Ascending aorta (tissue), 2 donors: Measurements from ENCODE around the gene RERGL. TPM values are rescaled to one million over a fixed set of nuclear protein-coding genes. Genes with fewer than 3 reads are reported as not detected.

Experiments
- DNase-seq, 2 donors: peaks; one replicate each; pipeline ENCODE4 v3.0.0-alpha.2; 2019; ENCODE audit warnings: low spot score in 2 of 2
- H3K27ac ChIP-seq, 2 donors: fragments of 200-600 bp; sonication (generic); one replicate each; pipeline ENCODE4 v1.5.1; 2016 to 2017; ENCODE audit warnings: mild to moderate bottlenecking in 1 of 2
- H3K27me3 ChIP-seq: fragments of 200-600 bp; sonication (generic); one replicate; pipeline ENCODE4 v1.5.1; 2017
- H3K36me3 ChIP-seq, 2 donors: fragments of 200-600 bp; sonication (generic); one replicate each; pipeline ENCODE4 v1.5.1; 2016
- H3K4me1 ChIP-seq, 2 donors: fragments of 200-600 bp; sonication (generic); one replicate each; pipeline ENCODE4 v1.5.1; 2016 to 2017; ENCODE audit warnings: mild to moderate bottlenecking in 1 of 2
- H3K4me3 ChIP-seq, 2 donors: fragments of 200-600 bp; sonication (generic); one replicate each; pipeline ENCODE4 v1.5.1; 2016 to 2017; ENCODE audit warnings: mild to moderate bottlenecking in 1 of 2
- H3K9me3 ChIP-seq, 2 donors: fragments of 200-600 bp; sonication (generic); one replicate each; pipeline ENCODE4 v1.5.1; 2016
- intact Hi-C: fragments of 100-400 bp; cut with DNase I; formaldehyde crosslinking; loops from one replicate; pipeline ENCODE4 v1.15.1; 2023
- total RNA-seq: library from RNA; depleted of rRNA; stranded (reverse); fragments of >200 nt; gene quantifications from one replicate; pipeline ENCODE4 v1.1.0, GENCODE V29; 2016
- TF ChIP-seq, protein P1 (sequence below), 3 experiments: fragments of 200-600 bp in 2 of 3; fragments of 450-650 bp in 1 of 3; sonication (generic) in 2 of 3; IDR thresholded peaks; one replicate each; pipeline ENCODE4 v1.5.1; 2016 to 2019; ENCODE audit warnings: antibody characterized with exemption in 3 of 3, mild to moderate bottlenecking in 1 of 3, moderate library complexity in 1 of 3

RERGL gene
- total RNA-seq, 1 donor from 2014 or later = 26.7 TPM

GRCh38 chr12:18079541-18080246, 10.3 kb downstream of the RERGL start:
- intact Hi-C loops = no loop called here
- TF ChIP-seq, protein P1, sequence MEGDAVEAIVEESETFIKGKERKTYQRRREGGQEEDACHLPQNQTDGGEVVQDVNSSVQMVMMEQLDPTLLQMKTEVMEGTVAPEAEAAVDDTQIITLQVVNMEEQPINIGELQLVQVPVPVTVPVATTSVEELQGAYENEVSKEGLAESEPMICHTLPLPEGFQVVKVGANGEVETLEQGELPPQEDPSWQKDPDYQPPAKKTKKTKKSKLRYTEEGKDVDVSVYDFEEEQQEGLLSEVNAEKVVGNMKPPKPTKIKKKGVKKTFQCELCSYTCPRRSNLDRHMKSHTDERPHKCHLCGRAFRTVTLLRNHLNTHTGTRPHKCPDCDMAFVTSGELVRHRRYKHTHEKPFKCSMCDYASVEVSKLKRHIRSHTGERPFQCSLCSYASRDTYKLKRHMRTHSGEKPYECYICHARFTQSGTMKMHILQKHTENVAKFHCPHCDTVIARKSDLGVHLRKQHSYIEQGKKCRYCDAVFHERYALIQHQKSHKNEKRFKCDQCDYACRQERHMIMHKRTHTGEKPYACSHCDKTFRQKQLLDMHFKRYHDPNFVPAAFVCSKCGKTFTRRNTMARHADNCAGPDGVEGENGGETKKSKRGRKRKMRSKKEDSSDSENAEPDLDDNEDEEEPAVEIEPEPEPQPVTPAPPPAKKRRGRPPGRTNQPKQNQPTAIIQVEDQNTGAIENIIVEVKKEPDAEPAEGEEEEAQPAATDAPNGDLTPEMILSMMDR (IDR thresholded peaks at IDR 0.05) = no peak

GRCh38 chr12:18074001-18074400, 16.0 kb downstream of the RERGL start:
- no peak for DNase-seq
- Histone ChIP-seq H3K36me3 (no peaks in the 10 kb centered on the region), H3K4me3 (no peak overlapping the region), H3K4me1 (no peaks in the 10 kb centered on the region), H3K9me3 (no peaks in the 10 kb centered on the region), H3K27me3 (no peaks in the 10 kb centered on the region), H3K27ac (no peak overlapping the region)
- intact Hi-C loops = no loop called here
- TF ChIP-seq, protein P1 (IDR thresholded peaks at IDR 0.05) = no peak

More at GRCh38 chr12:18079541-18080246, 10.3 kb downstream of the RERGL start:
- no peaks in the 10 kb centered on the region for H3K36me3 ChIP-seq
- no peaks in the 10 kb centered on the region for H3K4me1 ChIP-seq
- H3K27me3 ChIP-seq = no peaks in the 10 kb centered on the region
- H3K9me3 ChIP-seq = no peaks in the 10 kb centered on the region
- DNase-seq = no peak
- no peak overlapping the region for H3K4me3 ChIP-seq
- no peak overlapping the region for H3K27ac ChIP-seq

DNA sequence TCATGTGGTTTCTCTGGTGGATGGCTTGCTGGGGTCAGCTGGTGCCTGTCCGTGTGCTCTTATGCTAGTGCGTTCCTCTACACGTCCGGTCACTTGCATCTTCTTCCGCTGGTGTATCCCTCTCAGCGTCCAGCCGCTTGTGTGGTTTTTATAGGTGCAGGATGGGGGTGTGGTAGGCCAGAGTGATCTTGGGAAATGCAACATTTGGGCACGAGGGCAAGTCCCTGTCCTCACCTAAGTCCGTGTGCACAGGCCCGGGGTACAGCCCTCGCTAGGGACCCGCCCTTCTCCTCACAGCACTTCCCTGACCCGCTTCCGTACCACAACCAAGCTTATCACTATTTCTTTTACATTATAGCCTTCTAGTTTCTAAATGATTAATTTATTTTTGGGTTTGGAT, 17.3 kb downstream of the RERGL start:
- intact Hi-C loops = no loop called here
- H3K36me3 ChIP-seq = no peaks in the 10 kb centered on the region
- no peaks in the 10 kb centered on the region for H3K4me1 ChIP-seq
- no peaks in the 10 kb centered on the region for H3K9me3 ChIP-seq
- no peak overlapping the region for H3K4me3 ChIP-seq
- H3K27me3 ChIP-seq = no peaks in the 10 kb centered on the region
- DNase-seq = no peak
- H3K27ac ChIP-seq = no peak overlapping the region
- TF ChIP-seq, protein P1 (IDR thresholded peaks at IDR 0.05) = no peak

GRCh38 chr12:18071336-18071735, 18.7 kb downstream of the RERGL start:
- H3K4me3 ChIP-seq = no peak overlapping the region
- TF ChIP-seq, protein P1 (IDR thresholded peaks at IDR 0.05) = no peak
- no peak overlapping the region for H3K27ac ChIP-seq
- no peaks in the 10 kb centered on the region for H3K9me3 ChIP-seq
- no peaks in the 10 kb centered on the region for H3K27me3 ChIP-seq
- no peak for DNase-seq
- no peaks in the 10 kb centered on the region for H3K4me1 ChIP-seq
- no peaks in the 10 kb centered on the region for H3K36me3 ChIP-seq
- intact Hi-C loops = no loop called here

DNA sequence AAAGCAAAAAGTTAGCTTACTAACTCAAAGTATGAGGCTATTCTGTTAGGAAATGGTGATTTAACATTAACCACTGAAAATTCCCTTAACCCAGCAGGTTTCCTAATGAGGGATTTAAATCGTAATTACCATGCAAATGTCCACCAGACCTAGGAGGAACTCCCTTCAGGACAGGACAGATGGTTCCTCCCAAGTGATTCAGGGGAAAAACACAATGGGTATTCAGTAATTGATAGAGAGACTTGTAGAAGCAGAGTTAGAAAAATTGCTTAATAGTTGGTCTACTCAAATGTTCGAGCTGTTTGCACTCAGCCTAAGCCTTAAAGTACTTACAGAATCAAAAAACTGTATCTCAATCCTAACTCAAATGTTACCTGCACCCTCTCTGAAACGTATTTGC, 21.6 kb downstream of the RERGL start:
- H3K27me3 ChIP-seq = no peaks in the 10 kb centered on the region
- no peak overlapping the region for H3K27ac ChIP-seq
- no peaks in the 10 kb centered on the region for H3K9me3 ChIP-seq
- H3K4me3 ChIP-seq = no peak overlapping the region
- no peak for DNase-seq
- H3K4me1 ChIP-seq = no peaks in the 10 kb centered on the region
- H3K36me3 ChIP-seq = no peaks in the 10 kb centered on the region
- intact Hi-C loops = no loop called here
- TF ChIP-seq, protein P1 (IDR thresholded peaks at IDR 0.05) = no peak
